DMS153 treated with DMSO at 0.1 percent for 48 hours (cell line): ENCODE measurements around the gene PLEKHG3.
"Not testable (repeated sequence)": the region's sequence is repeated elsewhere in the genome, so short reads cannot be mapped to it uniquely, and the experiment has no call there.

ENCODE experiments used
- DNase-seq: peaks from one replicate; lab custom pipeline; 2025; ENCODE audit not compliant: unreplicated experiment; lab: John Stamatoyannopoulos, UW

PLEKHG3 gene

DNA sequence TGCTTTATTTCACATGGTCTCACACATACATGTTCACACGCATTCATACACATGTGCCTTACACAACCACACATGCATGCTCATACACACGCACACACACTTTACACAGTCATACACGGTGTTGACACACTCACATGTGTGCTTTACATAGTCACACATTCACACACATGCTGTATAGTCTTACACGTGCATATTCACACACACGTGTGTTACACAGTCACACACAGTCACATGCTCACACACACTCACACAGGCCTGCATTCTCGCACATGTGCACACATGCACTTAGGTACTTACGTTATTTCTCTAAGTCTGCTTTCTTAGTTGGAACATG, 18.0 kb upstream of the PLEKHG3 start:
- DNase-seq = no peak

DNA sequence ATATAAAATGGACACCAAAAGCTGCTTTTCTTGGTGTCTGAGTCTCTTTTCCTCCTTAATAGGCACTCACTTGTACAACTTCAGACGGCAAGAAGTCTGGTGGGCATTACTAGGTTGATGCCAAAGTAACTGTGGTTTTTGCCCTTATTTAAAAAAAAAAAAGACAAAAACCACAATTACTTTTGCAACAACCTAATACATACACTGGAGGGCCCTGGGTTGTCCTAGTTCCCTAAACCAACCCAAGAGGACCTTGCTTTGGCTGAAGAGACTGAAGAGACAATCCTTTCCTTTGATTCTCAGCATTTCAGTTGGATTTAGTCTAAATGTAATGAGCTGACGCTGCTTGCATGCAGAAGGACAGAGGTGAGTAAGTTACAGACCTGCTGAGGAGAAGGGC, 16.2 kb upstream of the PLEKHG3 start:
- no peak for DNase-seq

DNA sequence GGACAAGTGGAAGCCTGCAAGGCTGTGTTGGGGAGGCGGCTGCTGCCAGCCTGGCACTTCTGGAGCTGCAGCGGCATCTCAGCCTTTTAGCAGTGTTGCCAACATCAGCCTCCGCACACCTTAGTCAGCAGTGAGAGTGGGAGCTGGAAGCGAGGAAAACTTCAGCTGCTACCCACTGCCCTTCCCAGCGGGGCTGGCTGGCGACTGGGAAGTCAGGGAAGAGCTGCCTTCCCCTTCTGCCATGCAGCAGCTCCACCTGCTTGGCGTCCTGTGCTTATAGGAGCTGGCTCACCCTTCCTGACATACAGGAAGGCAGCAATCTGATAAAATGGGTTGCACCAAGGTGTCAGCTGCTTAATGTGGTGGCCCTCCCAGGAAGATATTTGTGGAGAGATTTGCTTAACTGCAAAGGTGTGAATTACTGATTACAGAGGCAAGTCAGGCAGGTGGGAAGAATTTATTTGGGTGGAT, 15.4 kb upstream of the PLEKHG3 start:
- DNase-seq = no peak

DNA sequence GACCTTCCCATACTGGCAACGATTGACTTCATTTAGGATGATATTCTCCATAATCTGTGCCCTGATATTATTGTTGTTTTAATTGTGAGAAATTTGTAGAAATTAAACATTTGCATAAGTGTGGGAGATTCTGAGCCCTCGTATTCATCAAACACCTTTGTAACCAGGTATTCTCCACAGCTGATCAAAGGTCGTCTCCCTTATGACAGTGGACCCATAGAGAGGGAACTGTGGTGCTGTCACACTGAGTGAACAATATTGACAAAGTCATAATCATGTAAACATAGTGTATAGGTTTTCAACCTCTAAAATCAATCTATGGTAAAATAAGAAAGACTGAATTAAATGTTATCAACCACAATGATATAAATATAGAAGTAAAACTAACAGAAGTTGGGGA, 14.9 kb upstream of the PLEKHG3 start:
- no peak for DNase-seq

DNA sequence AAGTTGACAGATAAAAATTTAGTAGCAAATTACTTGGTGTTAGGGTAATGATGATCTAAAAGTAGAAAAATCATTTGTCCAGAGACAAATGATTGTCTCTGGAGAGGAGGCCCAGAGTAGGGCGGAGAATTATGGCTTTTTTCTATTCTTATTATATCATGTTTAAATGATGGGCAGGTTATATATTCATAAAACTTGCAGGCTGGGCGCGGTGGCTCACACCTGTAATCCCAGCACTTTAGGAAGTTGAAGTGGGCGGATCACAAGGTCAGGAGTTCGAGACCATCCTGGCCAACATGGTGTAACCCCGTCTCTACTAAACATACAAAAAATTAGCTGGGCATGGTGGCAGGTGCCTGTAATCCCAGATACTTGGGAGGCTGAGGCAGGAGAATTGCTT, 13.6 kb upstream of the PLEKHG3 start:
- DNase-seq = not testable (repeated sequence)

DNA sequence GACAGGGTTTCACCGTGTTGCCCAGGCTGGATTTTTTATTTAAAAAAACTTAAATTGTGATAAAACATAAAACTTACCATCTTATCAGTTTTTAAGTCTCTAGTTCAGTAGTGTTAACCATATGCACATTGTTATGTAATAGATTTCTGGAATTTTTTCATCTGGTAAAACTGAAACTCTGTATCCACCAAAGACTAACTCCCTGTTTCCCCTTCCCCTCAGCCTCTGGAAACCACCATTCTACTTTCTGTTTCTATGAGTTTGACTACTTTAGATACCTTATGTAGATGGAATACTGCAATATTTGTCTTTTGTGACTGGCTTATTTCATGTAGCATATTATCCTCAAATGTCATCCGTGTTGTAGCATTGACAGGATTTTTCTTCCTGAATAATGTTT, 12.8 kb upstream of the PLEKHG3 start:
- DNase-seq = no peak

DNA sequence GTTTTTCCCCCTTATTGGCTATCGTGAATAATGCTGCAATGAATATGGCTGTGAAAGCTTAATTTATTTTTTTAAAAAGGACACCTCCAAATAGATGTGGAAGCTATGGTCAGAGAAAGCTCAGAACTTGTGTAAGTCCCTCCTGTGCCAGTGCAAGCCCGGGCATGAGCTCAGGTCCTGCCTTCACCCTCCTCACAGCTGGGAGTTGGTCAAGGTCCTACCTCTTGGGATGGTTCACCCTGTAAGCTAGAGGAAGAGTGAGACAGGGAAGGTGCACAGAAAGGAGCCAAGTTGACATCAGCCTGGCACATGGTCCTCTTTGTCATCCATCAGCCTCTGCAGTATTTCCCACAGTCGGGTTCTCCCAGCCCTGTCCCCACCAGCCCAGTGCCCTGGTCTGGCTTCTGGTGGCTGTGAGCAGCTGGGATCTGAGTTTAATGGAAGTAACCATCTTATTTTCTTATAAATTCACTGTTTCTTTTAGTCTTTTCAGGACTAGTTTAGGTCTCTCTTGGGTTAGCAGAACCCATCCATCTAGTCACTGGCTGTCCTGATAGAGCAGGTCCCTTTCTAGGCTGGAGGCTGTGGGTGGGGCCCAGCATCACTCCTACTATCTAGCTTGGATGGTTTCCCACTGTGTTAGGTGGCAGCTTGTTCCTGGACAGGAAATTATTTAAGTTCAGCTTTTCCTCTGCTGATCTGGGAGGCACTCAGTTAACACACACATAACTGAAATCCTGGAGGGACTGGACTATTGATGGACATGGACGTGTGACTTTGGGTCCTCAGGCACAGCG, 11.8 kb upstream of the PLEKHG3 start:
- DNase-seq = no peak

DNA sequence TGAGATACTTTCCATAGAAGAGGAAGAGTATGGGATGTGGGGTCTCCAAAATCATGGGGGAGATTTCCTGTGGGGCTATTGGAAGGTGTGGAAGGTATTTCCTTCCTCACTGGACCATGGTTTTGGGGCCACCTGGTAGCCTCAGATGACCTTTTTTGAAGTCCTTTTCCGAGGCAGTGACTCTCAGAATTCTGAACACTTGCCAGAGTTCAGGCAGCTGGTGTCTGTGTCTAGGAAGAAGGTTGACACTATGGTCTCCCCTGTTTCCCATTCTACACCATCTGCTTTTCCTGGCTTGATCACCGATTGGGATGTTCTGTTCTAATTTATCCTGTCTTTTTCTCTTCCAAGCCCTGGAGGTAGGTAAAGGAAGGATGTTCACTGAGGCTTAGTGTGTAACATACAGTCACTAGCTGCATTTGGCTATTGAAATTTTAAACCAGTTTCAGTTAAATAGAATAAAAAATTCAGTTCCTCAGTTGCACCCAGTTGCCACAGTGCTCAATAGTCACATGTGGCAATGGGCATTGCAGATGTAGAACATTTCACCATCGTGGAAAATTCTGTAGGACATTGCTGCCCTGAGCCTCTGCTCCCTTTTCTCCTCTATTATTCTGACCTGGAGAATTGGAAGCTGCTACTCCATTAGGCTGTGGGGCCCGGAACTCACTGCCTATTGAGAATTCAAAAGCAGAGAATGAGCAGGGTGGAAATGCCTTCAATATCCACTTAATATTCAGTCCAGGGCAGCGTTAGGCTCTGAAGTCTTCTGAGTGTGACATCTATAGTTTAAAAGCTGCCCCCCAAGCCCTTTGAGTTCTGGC, 11.0 kb upstream of the PLEKHG3 start:
- DNase-seq = no peak

DNA sequence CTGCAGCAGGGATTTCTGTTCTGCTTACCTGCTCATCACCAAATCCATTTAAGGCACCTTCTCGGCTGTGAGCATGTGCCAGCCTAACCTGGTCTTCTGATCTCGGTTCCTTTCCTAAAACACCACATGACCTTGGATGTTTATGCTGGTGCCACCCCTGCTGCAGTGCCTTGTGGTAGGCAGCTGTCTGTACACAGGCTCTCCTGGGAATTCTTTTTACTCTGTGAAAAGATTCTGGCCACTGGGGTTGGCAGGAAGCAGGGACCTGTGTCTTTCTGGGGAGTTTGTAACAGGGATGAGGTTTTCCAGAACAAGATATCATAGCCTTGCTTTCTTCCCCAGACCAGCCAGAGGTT, 10.4 kb upstream of the PLEKHG3 start:
- peak; percentile 55 for DNase-seq

DNA sequence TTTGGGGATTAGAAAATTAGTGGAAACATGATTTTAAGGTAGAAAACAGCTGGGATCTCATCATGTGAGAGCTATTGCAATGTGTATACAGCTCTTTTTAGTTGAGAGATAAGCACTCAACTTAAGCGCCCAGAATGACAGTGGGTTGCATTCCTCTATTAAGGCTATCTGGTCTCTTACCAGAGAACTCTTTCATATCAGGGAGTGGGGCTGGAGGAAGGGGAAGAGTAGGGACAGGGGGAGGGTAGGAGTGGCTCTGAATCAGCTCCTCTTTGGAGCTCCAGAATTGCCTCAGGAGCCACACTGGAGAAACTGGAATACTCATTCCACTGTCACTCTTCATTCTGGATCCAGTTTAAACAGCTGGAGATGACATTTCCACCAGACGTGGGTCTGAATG, 9.2 kb upstream of the PLEKHG3 start:
- no peak for DNase-seq

DNA sequence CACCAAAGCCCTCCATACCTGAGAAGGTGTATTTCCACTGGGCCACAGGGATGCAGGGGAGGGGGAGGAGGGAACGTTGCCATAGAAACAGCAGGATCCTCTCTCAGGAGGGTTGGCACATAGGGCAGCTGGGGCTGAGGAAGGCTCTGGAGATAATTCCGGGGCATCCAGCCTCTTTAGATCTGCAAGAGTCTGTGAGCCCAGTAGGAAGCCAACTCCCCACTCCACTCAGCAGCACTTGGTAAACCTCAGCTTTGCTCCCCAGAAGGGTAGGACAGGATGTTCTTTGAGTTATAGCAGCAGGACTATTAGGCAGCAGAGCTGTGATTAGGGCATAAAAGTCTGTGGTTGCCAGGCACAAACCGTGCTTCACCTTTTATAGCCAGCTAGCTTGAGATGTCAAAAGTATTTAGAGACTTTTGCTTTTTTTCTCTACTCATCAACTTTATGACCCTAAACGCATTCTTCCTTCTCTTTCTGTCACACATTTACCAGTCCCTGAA, 7.8 kb upstream of the PLEKHG3 start:
- no peak for DNase-seq

DNA sequence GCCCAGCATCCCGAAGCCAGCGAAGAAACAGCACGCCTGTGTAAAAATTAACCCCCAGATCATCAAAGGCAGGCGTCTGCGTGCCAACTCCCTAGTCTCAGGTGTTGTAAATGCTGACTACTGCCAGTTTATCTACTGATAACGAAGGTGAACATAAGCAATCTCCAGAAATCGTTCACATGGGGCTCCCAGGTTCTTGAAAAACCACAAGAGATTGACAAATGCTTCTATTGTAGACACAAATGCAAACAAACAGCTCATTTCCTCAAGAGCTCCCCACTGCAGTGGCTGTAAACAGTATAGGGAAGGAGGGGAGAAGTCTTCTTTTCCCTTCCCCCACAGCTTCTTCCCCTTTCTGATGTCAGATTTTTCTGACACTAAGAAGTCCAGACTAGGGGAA, 5.3 kb upstream of the PLEKHG3 start:
- DNase-seq = no peak

DNA sequence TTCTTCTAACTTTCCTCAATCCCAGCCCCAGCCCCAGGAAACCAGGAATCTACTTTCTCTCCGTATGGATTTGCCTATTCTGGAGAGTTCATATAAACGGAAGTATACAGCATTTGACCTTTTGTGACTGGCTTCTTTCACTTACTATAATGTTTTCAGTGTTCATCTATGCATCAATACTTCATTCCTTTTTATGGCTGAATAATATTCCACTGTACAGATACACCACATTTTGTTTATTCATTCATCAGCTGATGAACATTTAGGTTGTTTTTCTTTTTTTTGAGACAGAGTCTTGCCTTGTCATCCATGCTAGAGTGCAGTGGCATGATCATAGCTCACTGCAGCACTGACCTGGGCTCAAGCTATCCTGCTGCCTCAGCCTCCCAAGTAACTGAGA, 3.9 kb upstream of the PLEKHG3 start:
- no peak for DNase-seq

DNA sequence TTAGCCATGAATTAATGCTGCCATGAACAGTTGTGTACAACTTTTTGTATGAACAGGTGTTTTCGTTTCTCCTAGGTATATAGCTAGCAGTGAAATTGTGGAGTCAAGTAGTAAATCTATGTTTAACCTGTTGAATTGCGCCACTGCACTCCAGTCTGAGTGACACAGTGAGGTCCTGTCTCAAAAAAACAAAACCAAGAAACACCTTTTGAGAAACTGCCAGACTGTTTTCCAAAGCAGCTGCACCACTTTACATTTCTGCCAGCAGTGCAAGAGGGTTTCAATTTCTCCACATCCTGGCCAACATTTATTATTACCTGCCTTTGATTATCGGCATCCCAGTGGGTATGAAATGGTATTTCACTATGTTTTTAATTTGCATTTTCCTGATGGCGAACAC, 3.3 kb upstream of the PLEKHG3 start:
- DNase-seq = no peak

DNA sequence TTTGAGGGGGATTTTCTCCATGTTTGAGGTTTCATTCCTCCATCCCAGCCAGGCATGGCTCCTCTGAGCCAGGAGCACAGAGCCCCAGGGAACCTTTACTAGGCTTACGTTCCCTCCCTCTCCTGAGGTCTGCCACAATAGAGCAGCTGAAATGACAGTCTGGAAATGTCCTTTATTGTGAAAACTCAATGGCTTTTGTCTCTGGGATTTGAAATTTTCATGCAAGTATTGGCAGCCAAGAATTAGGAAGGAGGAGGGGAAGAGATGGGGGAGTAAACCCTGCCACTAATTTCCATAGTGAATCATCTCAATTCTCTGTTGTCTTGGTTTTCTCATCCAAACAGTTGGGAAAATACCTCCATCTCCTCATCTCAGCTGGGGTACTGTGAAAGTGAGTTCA, 2.6 kb upstream of the PLEKHG3 start:
- DNase-seq = no peak

DNA sequence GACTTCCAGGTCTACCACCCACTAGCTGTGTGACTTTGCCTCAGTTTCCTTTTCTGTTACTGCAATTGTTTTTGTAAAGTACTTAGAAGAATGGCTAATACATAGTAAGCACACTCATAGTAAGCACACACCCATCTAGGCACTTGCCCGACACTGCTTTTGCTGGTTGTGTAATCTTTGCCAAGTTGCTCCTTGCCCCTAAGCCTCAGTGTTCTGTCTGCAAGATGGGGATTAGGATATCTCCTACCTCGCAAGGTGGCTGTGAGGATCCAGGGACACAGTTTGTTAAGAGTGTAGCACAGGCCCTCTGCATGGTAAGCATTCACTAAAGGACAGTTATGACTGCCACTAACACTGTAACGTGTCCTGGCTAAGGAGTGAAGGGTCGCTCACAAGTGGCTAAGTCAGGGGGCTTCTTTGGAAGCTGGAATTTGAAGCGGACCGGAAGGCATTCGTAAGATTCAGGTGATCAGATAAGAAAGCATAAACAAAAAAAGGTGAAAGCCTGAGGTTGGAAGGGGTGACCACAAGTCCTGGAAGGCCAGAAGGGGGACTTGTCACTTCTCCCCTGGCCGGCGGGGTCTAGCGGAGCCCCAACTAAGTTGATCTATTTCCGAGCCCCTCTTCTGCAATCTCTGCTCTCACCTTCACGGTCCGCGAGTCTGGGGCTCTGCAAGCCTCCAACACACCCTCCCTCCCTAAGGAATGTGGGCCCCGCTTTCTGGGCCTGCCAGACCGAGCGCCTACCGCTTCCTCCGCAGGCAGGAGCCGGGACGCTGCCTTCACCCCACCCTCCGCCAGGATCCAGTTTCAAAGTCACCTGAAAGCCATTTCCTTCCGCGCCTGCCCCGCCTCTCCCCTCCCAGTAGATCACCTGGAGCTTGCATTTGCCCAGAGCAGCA, 1.5 kb upstream of the PLEKHG3 start:
- peak; percentile 50 for DNase-seq

DNA sequence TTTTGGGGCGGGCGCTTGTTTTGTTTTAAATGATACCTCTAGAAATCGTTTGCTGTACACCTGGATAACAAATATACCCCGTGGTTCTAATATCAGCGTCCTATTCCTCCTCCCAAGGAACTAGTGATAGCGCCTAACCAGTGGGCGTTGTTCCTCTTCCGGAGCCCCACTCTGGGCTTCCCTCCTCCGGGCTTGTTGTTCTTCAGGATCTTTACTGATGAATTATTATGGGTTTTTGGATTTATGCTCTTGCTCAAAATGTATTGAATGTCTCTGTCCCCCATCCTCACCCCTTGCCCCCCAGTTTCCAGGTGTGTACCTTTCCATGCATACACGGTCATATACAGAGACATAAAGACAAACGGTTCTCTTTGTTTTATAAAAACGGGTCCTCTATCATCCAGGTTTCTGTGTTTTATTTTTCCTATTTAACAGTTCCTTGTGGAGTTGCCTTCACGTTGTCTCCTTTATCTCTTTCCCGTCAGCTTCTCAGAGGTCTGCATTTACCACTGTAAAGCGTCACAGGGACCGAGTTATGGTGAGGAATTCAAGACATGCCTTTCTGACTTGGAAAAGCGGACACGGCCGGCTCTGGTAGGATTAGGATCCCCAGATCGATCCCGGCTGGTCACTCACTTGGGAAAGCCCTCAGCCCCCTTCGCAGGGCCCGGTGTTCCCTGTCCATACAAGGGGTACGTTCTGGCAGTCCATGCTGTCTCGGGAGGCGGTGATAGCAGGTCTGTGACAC, 655 bp upstream of the PLEKHG3 start:
- no peak for DNase-seq

DNA sequence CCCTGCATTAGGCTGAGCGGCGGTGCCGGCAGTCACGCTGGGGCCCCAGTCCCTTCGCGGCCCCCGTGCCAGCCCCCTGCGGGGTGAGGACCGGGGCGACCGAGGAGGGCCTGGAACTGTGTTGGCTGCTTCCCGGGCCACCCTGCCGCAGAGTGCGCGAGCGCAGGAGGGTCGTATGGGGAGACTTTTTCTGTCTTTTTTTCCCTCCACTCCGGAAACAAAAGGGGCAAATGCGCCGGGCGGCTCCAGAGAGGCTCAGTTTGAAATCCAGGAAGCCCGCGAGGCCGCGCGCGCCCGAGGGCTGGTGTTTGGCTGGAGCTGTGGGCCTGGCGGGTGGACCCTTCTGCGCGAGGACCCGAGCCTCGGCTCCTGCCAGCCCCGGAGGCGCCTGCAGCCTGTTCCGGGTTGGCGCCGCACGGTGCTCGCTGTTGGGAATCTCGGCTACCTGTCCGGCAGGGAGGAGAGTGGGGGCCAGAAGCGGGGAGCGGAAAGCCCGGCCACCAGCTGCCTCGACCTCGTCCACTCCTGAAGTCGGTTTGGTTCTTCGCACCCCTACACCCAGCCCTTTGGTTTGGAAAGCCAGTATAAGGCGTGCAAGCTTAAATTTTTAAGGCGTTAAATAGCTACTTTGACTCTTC, 638 bp downstream of the PLEKHG3 start:
- DNase-seq = no peak

DNA sequence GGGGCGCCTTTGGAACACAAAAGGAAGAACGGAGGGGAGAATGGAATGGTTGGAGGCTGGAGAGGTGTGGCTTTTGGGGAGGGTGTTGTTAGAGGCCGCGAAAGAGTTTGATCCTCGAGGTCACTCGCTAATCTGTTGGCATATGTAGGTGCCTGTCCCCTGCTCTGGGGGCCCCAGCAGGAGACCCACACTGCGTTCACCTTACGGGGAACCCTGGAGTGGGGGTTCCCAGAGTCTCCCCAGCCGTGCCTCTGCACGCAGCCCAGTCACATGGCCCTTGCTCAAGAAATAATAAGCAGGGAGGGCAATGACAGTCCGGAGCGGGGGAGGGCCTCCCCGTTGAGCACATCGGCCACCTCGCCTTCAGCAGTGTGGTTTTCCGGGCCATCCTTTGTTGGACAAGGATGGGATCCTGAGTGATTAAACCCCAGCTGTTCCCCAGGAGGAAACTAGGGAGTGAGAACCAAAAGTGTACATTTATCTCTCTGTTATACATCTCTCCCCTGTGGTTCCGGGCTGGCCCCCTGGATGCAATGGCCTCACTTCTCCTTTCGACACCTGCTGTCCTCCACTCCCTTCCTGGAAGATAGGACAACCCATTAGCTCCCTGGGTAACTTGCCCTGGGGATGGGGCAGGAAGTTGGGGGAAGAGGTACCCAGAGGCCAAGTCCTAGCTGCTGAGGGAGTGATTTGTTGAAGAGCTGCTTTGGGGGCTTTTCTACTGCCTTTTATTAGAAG, 1.3 kb downstream of the PLEKHG3 start:
- no peak for DNase-seq
